HG02588 (cell line): Measurements from ENCODE around the gene GPATCH2.
"Not testable (repeated sequence)": the region's sequence is repeated elsewhere in the genome, so short reads cannot be mapped to it uniquely, and the experiment has no call there.

Experiments used
- ATAC-seq: cut with Tn5 transposase; IDR thresholded peaks from one replicate; pipeline ENCODE4 v1.9.1; 2021; ENCODE audit warnings: mild to moderate bottlenecking, moderate library complexity; ENCODE audit not compliant: unreplicated experiment

Gene GPATCH2

DNA sequence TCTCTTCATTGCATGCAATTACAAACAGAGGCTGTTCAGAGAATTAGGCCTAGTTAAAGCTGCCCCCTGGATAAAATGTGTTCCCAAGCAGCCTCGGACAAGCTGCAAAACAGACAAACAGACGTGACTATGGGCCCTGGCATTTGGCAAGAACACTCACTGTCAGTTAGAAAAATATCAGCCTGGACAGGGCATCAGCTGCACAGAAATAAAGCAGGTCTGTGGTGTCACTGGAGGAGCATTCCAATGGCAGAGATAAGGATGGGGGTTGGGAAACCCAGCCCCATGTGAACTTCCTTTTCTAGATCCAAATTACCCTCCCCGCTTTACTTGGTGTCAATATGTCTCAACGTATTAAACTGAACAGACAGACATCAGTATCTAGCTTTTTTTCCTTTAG, 177.1 kb downstream of the GPATCH2 start:
- no peak for ATAC-seq

DNA sequence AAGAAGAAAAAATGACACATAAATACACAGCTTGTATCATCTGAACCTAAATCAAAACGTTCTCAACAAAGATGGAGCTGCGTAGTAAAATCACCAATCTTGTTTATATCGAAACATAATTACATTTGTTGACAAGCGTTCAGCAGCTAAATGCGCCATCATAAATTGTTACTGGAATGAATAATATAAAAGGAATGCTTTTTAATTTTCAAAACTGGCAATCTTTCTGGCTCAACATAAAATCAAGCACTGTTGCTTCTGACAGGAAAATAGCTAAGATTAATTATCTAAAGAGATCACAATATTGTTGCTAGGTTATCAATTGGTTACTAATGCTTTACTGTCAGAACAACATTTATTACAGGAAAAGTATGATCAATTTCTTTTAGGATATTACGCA, 181.5 kb downstream of the GPATCH2 start:
- no peak for ATAC-seq

DNA sequence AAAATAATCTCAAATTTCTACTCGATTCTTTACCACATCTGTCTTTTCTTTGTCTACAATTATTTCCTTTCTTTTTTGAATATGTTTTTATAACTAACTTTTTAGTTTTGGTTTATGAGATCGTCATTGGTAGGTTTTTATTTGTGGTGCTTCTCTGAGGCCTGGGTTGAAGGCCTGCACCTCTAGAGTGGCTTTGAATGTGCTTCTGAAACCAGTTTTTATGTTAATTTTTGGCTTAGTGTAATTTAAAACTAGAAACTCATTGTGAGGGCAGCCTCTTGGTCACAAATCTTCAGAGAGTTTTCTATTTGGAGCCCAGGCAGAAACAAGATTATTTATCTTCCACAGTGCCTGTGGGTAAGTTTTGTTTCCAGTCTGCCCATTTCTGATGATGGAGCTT, 187.0 kb downstream of the GPATCH2 start:
- no peak for ATAC-seq

DNA sequence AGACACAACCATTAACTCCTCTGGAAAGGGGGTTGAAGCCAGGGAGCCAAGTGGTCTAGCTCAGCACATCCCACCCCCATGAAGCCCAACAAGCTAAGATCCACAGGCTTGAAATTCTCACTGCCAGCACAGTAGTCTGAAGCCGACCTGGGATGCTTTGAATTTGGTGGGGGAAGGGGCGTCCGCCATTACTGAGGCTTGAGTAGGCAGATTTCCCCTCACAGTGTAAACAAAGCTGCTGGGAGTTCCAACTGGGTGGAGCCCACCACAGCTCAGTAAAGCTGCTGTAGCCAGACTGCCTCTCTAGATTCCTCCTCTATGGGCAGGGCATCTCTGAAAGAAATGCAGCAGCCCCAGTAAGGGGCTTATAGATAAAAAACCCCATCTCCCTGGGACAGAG, 193.5 kb downstream of the GPATCH2 start:
- no peak for ATAC-seq

DNA sequence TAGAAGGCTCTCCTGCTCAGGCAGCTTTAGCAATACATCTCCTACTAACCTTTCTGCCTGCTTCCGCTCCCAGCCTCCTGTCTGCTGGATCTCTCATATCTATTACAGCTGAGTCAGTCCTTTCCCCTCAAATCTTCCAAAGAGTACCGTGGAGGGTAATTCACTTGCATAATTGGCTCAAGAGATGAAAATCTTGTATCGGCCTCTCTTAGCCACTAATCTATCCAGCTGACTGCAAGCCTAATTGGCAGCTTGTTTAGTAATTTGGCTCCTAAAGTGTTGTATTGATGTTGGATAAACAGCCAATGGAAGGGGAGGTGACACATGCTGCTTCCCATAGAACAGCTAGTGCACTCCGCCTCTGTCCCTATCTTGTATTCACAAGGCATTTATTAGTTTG, 195.7 kb downstream of the GPATCH2 start:
- no peak for ATAC-seq

DNA sequence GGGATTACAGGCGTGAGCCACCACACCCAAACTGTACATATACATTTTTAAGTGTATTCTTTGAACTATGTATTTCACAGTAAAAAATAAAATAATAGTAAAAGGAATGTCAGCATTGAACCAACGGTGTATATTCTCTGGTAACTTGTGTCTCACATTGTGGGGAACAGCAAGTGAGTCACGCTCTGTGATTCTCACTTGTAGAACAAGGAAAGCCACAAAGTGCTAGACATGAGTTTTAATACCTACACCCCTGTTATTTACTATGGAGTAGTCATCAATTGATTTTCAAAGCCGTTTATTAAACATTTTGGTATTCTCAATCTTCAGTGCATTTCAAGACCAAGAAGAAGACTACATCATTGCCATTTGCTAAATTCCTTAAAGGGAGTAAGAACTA, 197.2 kb downstream of the GPATCH2 start:
- no peak for ATAC-seq

DNA sequence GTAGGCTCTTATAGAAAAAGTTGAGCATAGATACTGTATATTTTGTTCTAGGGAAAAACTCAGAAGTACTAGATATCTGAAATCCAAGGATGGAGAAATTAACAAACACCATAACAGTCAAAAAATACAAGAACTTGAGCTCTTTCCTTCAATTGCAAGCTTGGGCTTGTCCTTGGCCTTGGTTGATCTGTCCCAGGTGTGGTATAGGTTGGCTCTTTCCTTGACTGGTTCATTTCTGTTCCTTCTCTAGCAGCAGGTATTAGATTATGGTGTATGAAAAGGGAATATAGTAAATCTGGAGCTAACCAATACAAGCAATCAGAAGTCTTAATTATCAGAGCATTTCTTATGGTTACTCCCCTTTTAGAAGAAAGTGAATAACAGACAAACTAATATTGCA, 198.6 kb downstream of the GPATCH2 start:
- ATAC-seq: no peak

DNA sequence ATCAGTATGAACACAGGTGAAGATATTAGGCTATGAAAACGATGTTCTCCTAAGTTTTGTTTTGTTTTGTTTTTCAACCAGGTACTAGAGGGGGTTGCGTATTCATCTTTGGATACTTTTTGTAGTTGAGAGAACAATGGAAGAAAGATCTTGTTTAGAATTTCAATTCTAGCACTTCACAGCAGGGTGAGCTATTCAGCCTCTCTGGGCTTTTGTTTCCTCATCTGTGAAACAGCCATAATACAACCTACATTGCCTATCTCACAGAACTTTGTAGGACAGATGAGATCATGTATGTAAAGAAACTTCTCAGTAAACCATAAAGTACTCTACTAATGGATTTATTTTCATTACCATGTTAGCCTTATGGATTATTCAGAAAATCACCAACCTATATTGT, 199.5 kb downstream of the GPATCH2 start:
- ATAC-seq: no peak

DNA sequence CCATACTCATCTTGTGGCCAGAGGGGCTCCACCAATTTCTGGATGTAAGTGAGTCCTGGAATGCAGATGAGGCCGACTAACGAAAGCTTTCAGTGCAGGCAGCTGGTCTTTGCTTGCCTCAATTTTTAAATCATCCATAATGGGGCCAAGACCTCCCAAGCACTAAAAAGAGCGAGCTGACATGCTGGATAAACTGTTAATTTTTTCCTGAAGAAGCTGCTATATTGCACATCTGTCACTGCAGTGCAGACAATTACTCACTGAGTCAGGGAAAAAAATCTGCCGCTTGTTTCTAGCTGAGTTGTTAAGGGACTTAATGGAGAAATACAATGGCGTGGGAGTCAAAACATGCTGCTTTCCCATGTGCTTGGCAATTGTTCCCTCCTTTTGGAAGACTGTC, 205.5 kb downstream of the GPATCH2 start:
- ATAC-seq: no peak

DNA sequence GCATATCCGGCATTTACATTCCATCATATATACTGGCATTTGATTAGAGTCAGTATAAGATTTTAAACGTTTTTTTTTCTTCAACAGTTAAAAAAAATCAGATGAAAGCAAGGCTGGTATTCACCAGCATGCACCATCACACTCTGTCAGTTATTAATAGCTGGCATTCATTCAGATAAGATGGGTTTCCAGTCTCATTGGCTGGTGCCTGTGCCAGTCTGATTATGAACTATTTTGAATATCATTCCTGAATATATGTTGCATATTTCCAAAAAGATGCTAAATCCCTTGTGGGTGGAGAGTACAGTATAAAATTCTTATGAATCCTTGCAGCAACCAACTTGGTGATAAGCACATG, 211.7 kb downstream of the GPATCH2 start:
- ATAC-seq: no peak

DNA sequence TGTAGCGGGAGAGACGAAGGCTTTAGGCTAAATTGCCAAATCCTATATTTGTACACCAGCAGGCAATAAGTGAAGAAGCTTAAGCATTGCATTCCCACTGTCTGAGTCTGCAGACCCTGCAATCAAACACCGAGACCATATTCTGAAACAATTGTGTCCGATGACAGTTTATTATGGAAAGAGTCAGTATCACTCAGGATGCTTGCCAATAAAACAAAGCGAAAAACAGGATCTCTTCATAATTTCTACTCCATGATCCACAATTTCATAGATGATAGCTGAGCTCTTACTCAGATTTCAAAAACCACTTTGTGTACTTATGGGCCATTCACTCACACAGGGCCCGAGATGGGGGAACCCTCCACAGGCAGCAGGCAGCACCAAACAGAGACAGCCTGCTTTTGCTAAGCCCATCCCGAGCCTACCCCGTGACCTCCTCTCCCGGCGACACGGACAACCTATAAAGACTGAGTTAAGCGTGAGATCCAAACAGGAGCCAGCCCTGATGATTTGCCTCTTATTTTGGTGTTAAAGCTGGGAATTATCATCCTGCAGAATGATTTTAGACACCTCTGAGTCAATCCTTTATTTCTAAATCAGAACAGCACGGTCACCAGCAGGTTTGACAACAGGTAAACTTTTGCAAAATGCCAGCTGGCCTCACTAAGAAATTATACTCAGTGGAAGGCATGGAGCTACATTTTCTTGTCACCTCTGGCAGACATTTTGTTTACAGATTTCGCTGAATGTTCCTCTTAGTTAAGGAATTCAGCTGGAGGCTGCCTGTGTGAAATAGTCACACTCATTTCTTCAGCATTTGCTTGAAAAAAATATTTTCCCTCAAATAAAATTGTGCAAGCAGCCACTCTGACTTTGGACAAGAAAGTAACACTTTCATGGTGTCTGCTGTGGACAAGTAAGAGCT, 212.4 kb downstream of the GPATCH2 start:
- ATAC-seq: no peak

DNA sequence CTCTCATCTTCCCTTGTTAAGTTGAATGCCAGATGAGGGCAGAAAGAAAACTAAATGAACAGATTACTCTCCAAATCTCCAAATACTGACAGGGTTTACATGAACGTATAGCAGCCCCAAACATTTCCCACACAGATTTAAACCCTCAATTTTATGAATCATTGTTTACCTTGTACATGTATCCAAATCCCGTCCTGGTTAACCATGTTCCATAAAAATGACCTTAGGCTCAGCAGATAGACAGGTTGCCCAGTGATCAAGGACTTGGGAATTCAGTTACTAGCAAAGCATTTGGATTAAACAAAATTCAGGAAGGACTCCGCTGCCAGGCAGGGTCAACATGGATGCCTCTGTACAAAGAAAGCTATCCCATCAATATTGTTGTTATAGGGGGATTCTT, 213.5 kb downstream of the GPATCH2 start:
- no peak for ATAC-seq

DNA sequence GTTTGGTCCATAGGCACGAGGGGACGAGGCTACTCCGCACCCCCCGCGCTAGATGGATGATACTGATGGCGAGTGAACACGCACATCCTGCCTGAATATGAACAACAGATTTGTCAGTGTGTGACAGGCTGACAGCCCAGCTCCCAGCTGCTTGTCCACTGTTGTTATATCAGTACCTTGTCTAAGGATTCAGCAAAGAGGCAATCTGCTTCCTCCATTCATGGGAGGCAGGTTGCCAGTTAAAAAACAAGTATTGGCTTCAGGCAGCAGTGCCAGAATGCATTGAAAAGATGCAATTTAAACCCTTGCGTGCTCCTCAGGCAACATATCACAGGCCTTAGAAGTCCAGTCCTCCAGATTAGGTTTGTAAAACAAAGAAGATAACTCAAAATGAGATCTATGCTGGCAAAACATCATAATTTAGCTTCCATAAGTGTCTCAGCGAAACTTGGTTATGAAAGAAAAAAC, 223.3 kb downstream of the GPATCH2 start:
- no peak for ATAC-seq

DNA sequence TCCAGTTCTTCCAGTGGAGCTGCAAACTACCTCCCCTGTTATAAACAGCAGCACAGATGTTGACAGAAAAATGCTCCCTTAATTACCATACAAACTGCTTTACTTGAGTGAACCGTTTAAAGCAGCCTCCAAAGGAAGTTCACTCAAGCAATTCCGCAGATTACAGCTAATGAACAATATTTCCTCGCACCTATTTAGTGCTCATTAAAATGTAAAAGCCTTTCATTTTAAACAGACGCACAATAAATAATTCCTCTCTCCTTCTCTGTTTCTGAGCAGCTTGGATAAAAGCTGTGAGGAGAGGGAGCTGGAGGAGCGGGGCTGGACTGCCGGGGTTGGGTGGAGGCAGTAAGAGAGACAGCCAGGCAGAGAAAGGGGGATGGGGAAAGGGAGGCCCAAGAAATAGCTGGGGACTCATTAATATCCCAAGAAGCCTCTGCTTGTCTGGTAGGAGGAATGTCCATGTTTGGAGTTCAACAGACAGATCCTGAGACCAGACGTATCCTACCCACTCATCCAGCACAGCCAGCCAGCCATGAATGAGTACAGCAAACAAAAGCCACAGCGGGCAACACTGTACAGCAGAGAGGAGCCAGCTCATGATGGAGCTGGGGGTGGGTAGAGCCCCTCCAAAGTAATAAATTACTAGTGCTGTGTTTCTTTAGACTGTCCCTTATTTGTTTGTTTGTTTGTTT, 227.7 kb downstream of the GPATCH2 start:
- no peak for ATAC-seq

DNA sequence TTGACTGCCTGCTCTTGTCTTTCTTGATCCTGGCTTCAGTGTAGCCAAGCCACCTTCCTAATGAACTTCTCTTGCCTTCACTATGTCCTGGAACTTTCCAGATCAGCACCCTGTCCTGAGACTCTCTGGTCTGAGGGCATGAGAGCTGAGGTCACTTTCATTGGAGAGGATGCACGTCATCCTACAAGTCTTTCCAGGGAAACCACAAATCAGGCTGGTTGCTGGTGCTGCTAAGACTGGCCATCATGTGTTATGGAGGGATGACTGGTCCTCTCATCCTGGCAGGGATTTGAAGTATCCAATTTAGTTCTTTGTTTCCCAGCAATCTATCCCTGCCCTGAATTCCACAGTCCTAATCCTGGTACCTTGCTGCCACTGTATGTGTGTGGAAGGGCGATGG, 228.6 kb downstream of the GPATCH2 start:
- no peak for ATAC-seq

DNA sequence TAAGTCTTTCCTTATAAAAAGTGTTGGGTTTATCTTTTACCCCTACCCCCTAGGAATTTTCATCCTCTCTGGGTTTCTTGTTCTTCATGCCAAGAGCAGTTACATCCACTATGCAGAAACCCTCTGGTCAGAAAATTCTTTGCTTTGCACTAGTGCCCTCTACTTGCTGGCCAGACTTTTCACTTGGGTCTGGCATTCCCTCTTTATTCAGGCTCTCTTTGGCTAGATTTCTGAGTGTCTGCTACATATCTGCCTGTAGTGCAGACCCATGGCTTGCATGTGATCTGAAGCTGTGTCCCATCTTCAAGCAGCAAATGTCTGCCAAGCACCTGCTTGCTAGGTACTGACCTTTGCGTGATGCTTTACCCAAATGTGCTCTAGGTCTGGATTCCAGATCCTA, 237.0 kb downstream of the GPATCH2 start:
- ATAC-seq: no peak

DNA sequence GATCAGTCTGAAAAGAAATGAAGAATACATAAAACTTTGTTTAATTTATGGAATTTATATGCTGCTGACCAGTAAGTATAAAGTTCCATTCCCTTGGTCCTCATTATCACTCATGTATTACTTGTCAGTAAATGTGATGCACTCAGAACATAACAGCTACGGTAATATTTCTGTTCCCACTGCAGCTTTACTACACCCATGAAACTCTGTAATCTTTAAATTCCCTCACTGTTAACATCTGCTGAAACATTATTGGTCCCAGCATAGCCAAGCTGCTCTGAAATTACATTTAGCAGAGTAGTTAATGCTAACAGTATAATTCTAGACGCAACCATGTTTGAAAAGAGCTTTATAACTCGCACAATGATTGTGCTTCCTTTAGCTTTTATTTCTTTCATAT, 238.4 kb downstream of the GPATCH2 start:
- no peak for ATAC-seq

DNA sequence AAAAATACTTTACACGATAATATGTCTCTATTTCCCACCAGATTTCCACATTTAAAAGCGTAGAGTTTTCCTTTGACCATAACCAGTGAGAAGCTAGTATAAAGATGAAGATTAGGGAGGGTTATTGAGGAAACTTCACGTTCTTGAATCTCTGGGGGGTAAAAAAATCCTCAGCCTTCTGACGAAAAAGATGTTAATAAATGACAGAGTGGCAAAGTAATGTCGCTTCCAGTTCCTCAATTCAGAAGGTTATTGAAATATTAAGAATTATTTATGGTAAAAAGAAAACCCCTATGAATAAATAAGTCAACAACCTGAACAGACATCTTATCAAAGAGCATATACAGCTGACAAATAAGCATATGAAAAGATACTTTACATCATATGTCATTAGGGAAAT, 241.0 kb downstream of the GPATCH2 start:
- ATAC-seq: no peak

DNA sequence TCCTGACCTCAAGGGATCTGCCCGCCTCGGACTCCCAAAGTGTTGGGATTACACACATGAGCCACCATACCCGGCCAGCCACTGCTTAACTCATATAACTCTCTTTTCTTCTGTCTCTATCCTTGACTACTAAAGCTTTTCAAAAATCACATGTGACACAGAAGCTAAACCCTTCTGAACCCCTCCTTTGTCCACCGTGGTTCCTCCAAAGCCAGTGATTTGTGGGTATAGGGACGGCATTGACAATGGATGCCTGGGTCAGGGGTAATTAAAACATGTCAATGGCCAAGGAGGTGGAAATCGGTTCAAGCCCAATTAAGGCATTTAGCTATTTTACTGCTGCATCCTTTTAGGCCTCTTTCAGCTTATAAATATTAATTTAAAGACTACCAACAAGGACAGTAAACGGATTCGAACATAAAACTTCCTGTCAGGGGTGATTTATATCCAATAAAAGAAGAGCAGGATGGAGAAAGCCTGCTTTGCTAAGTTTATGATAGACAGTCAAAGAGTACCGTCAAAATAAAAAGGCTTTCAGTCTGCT, 242.3 kb downstream of the GPATCH2 start:
- no peak for ATAC-seq

DNA sequence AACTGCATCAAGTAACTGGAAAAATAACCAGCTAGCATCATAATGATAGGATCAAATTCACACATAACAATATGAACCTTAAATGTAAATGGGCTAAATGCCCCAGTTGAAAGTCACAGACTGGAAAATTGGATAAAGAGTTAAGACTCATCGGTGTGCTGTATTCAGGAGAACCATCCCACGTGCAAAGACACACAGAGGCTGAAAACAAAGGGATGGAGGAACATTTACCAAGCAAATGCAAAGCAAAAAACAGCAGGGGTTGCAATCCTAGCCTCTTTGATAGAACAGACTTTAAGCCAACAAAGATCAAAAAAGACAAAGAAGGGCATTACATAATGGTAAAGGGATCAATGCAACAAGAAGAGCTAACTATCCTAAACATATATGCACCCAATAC, 249.1 kb downstream of the GPATCH2 start:
- not testable (repeated sequence) for ATAC-seq

DNA sequence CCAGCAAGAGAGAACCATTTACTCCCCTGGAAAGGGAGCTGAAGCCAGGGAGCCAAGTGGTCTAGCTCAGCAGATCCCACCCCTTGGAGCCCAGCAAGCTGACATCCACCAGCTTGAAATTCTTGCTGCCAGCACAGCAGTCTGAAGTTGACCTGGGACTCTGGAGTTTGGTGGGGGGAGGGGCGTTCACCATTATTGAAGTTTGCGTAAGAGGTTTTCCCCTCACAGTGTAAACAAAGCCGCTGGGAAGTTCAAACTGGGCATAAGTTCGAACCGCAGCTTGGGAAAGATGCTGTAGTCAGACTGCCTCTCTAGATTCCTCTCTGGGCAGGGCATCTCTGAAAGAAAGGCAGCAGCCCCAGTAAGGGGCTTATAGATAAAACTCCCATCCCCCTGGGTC, 251.1 kb downstream of the GPATCH2 start:
- ATAC-seq: not testable (repeated sequence)

DNA sequence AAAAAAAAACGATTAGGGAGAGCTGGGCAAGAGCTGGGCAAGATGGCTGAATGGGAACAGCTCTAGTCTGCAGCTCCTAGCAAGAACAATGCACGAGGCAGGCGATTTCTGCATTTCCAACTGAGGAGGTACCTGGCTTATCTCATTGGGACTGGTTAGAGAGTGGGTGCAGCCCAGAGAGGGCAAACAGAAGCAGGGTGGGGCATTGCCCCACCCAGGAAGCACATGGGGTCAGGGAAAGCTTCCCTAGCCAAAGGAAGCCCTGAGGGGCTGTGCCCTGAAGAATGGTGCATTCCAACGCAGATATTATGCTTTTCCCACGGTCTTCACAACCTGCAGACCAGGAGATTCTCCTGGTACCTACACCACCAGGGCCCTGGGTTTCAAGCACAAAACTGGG, 251.6 kb downstream of the GPATCH2 start:
- ATAC-seq: no peak
